Right atrium auricular region (tissue), 2 donors: ENCODE data around the gene CD1D. TPM values are rescaled to one million over a fixed set of nuclear protein-coding genes. Genes with fewer than 3 reads are reported as not detected.
"Not testable (repeated sequence)": the region's sequence is repeated elsewhere in the genome, so short reads cannot be mapped to it uniquely, and the experiment has no call there.

Source experiments
- DNase-seq: peaks from one replicate; pipeline ENCODE4 v3.0.0-alpha.2; 2019; ENCODE audit warnings: low spot score
- H3K27ac ChIP-seq, 2 donors: fragments of 200-600 bp; sonication (generic); 1 replicate in 1 of 2; 2 replicates in 1 of 2; pipeline ENCODE4 v1.5.1; 2016 to 2019
- H3K27me3 ChIP-seq, 2 donors: fragments of 200-600 bp; sonication (generic); one replicate each; pipeline versions ENCODE4 v1.5.1 to v1.6.0; 2017 to 2019
- H3K36me3 ChIP-seq: fragments of 200-600 bp; sonication (generic); one replicate; pipeline ENCODE4 v1.5.1; 2016
- H3K4me1 ChIP-seq, 2 donors: fragments of 200-600 bp; sonication (generic); one replicate each; pipeline versions ENCODE4 v1.5.1 to v1.6.0; 2017 to 2019
- H3K4me3 ChIP-seq, 2 donors: fragments of 200-600 bp; sonication (generic); 1 replicate in 1 of 2; 2 replicates in 1 of 2; pipeline ENCODE4 v1.5.1; 2017 to 2019; ENCODE audit warnings: mild to moderate bottlenecking in 1 of 2, moderate library complexity in 1 of 2
- H3K9me3 ChIP-seq, 2 donors: fragments of 200-600 bp; sonication (generic); one replicate each; pipeline ENCODE4 v1.5.1; 2019
- CTCF ChIP-seq, 2 donors: fragments of 200-600 bp; sonication (generic); IDR thresholded peaks; one replicate each; pipeline ENCODE4 v1.5.1; 2019; ENCODE audit warnings: antibody characterized with exemption in 2 of 2
- total RNA-seq, 2 donors: library from RNA; depleted of rRNA; stranded (reverse); fragments of >200 nt; gene quantifications; one replicate each; pipeline ENCODE4 v1.1.0, GENCODE V29; 2016

Gene CD1D
- total RNA-seq, 2 donors from 2014 or later: 0.48 to 2.0 TPM

- no peak overlapping the region for H3K27ac ChIP-seq
- H3K36me3 ChIP-seq: no peaks in the 10 kb centered on the region
- no peaks in the 10 kb centered on the region for H3K27me3 ChIP-seq
- DNase-seq: no peak
- H3K4me3 ChIP-seq: no peak overlapping the region
- no peaks in the 10 kb centered on the region for H3K9me3 ChIP-seq
- H3K4me1 ChIP-seq: peaks cover 0 to 25% of the 10 kb centered on the region in 2 donors
- TF ChIP-seq CTCF (IDR thresholded peaks at IDR 0.05): no peak
Measured at GRCh38 chr1:158176399-158176798, 4.3 kb upstream of the CD1D start.

- H3K36me3 ChIP-seq, H3K27me3 ChIP-seq, H3K9me3 ChIP-seq, DNase-seq: not testable (repeated sequence)
- Histone ChIP-seq H3K4me1 (peaks cover 0 to 29% of the 10 kb centered on the region in 2 donors), H3K27ac (peak overlapping the region in 1 of 2 donors; percentile 63), H3K4me3 (peak overlapping the region; percentile 45 to 58)
Measured at GRCh38 chr1:158176849-158177699, 3.6 kb upstream of the CD1D start.

- Histone ChIP-seq H3K4me1 (peaks cover 0 to 29% of the 10 kb centered on the region in 2 donors), H3K4me3 (peak overlapping the region; percentile 45 to 58), H3K9me3 (no peaks in the 10 kb centered on the region), H3K36me3 (no peaks in the 10 kb centered on the region), H3K27ac (peak overlapping the region; percentile 47 to 63), H3K27me3 (no peaks in the 10 kb centered on the region)
- DNase-seq: peak; percentile 90
- TF ChIP-seq CTCF (IDR thresholded peaks at IDR 0.05): no peak
Measured at GRCh38 chr1:158177700-158178450, 2.8 kb upstream of the CD1D start.

GRCh38 chr1:158179301-158180041 is 1.2 kb upstream of the CD1D start:
- H3K27me3 ChIP-seq: no peaks in the 10 kb centered on the region
- DNase-seq: no peak
- H3K27ac ChIP-seq: no peak overlapping the region
- no peaks in the 10 kb centered on the region for H3K36me3 ChIP-seq
- H3K4me3 ChIP-seq: no peak overlapping the region
- peaks cover 0 to 29% of the 10 kb centered on the region in 2 donors for H3K4me1 ChIP-seq
- H3K9me3 ChIP-seq: no peaks in the 10 kb centered on the region
- no peak for TF ChIP-seq CTCF (IDR thresholded peaks at IDR 0.05)

- H3K27ac ChIP-seq: no peak overlapping the region
- no peaks in the 10 kb centered on the region for H3K27me3 ChIP-seq
- TF ChIP-seq CTCF (IDR thresholded peaks at IDR 0.05): no peak
Measured at GRCh38 chr1:158181577-158181922, 855 bp downstream of the CD1D start.

GRCh38 chr1:158185770-158186169 is 5.1 kb downstream of the CD1D start:
- H3K4me3 ChIP-seq: no peak overlapping the region
- no peaks in the 10 kb centered on the region for H3K9me3 ChIP-seq
- H3K4me1 ChIP-seq: peaks cover 0 to 10% of the 10 kb centered on the region in 2 donors
- DNase-seq: no peak
- no peak overlapping the region for H3K27ac ChIP-seq
- no peaks in the 10 kb centered on the region for H3K27me3 ChIP-seq
- no peaks in the 10 kb centered on the region for H3K36me3 ChIP-seq
- TF ChIP-seq CTCF (IDR thresholded peaks at IDR 0.05): no peak

More at GRCh38 chr1:158181577-158181922, 855 bp downstream of the CD1D start:
- Histone ChIP-seq H3K4me3 (peak overlapping the region; percentile 38 to 58), H3K36me3 (no peaks in the 10 kb centered on the region), H3K4me1 (peaks cover 0 to 29% of the 10 kb centered on the region in 2 donors), H3K9me3 (no peaks in the 10 kb centered on the region)
- no peak for DNase-seq
